Fibroblast of lung (primary cell): ENCODE measurements around the gene TFAP2C.

Experiments
- EZH2 ChIP-seq: IDR thresholded peaks from 2 replicates; pipeline ENCODE4 v1.5.1; 2012; ENCODE audit warnings: low read length, control low read depth, mild to moderate bottlenecking; ENCODE audit errors: missing control alignments
- TF ChIP-seq, protein P1 (sequence below), 2 donors: IDR thresholded peaks in 1 of 2; conservative IDR thresholded peaks in 1 of 2; 1 replicate in 1 of 2; 2 replicates in 1 of 2; pipeline ENCODE4 v1.5.1; 2011 to 2012; ENCODE audit warnings: low read length in 2 of 2, control low read depth in 1 of 2, inconsistent platforms in 1 of 2, low read depth in 1 of 2, mild to moderate bottlenecking in 1 of 2

- TF ChIP-seq, protein P1, sequence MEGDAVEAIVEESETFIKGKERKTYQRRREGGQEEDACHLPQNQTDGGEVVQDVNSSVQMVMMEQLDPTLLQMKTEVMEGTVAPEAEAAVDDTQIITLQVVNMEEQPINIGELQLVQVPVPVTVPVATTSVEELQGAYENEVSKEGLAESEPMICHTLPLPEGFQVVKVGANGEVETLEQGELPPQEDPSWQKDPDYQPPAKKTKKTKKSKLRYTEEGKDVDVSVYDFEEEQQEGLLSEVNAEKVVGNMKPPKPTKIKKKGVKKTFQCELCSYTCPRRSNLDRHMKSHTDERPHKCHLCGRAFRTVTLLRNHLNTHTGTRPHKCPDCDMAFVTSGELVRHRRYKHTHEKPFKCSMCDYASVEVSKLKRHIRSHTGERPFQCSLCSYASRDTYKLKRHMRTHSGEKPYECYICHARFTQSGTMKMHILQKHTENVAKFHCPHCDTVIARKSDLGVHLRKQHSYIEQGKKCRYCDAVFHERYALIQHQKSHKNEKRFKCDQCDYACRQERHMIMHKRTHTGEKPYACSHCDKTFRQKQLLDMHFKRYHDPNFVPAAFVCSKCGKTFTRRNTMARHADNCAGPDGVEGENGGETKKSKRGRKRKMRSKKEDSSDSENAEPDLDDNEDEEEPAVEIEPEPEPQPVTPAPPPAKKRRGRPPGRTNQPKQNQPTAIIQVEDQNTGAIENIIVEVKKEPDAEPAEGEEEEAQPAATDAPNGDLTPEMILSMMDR (conservative IDR thresholded peaks at IDR 0.05 in 1 of 2, IDR thresholded peaks at IDR 0.05 in 1 of 2; ENCODE audit: low read depth in 1 of 2, low read length in 2 of 2) = no peak
- TF ChIP-seq EZH2 = no peak
Observed at GRCh38 chr20:56657879-56658278, 28.8 kb downstream of the TFAP2C start.
